ENCODE measurements around the gene KCNE4.

The KCNE4 gene

GRCh38 chr2:223087466-223087865 is 35.5 kb downstream of the KCNE4 start:
- DNase-seq (ENCODE audit: low spot score): no peak

GRCh38 chr2:223088866-223089265 is 36.9 kb downstream of the KCNE4 start:
- DNase-seq (ENCODE audit: low spot score): no peak

- DNase-seq (ENCODE audit: low spot score): no peak
Measured at GRCh38 chr2:223090039-223090438, 38.0 kb downstream of the KCNE4 start.

- no peak for DNase-seq (ENCODE audit: low spot score)
Measured at GRCh38 chr2:223090540-223091235, 38.7 kb downstream of the KCNE4 start.

GRCh38 chr2:223092667-223093066 is 40.7 kb downstream of the KCNE4 start:
- DNase-seq (ENCODE audit: low spot score): no peak

GRCh38 chr2:223093436-223094241 is 41.6 kb downstream of the KCNE4 start:
- DNase-seq (ENCODE audit: low spot score): no peak

- DNase-seq (ENCODE audit: low spot score): no peak
Measured at GRCh38 chr2:223095207-223095606, 43.2 kb downstream of the KCNE4 start.

- no peak for DNase-seq (ENCODE audit: low spot score)
Measured at GRCh38 chr2:223096235-223096970, 44.4 kb downstream of the KCNE4 start.

- no peak for DNase-seq (ENCODE audit: low spot score)
Measured at GRCh38 chr2:223097888-223098383, 45.9 kb downstream of the KCNE4 start.

- no peak for DNase-seq (ENCODE audit: low spot score)
Measured at GRCh38 chr2:223099561-223099960, 47.6 kb downstream of the KCNE4 start.

- no peak for DNase-seq (ENCODE audit: low spot score)
Measured at GRCh38 chr2:223100061-223100511, 48.1 kb downstream of the KCNE4 start.

- DNase-seq (ENCODE audit: low spot score): peak; percentile 32
Measured at GRCh38 chr2:223101340-223102039, 49.5 kb downstream of the KCNE4 start.

GRCh38 chr2:223102040-223102400 is 50.0 kb downstream of the KCNE4 start:
- DNase-seq (ENCODE audit: low spot score): no peak

GRCh38 chr2:223102450-223102849 is 50.5 kb downstream of the KCNE4 start:
- DNase-seq (ENCODE audit: low spot score): no peak

- no peak for DNase-seq (ENCODE audit: low spot score)
Measured at GRCh38 chr2:223104336-223105132, 52.5 kb downstream of the KCNE4 start.
